HUDEP-2 (cell line): ENCODE measurements around the gene COQ8B.
"Not testable (repeated sequence)": the region's sequence is repeated elsewhere in the genome, so short reads cannot be mapped to it uniquely, and the experiment has no call there.

ENCODE experiments used
- DNase-seq, 76 experiments: peaks; one replicate each; lab custom pipeline; 2025; ENCODE audit not compliant: unreplicated experiment in 76 of 76; lab: John Stamatoyannopoulos, UW

COQ8B gene

DNA sequence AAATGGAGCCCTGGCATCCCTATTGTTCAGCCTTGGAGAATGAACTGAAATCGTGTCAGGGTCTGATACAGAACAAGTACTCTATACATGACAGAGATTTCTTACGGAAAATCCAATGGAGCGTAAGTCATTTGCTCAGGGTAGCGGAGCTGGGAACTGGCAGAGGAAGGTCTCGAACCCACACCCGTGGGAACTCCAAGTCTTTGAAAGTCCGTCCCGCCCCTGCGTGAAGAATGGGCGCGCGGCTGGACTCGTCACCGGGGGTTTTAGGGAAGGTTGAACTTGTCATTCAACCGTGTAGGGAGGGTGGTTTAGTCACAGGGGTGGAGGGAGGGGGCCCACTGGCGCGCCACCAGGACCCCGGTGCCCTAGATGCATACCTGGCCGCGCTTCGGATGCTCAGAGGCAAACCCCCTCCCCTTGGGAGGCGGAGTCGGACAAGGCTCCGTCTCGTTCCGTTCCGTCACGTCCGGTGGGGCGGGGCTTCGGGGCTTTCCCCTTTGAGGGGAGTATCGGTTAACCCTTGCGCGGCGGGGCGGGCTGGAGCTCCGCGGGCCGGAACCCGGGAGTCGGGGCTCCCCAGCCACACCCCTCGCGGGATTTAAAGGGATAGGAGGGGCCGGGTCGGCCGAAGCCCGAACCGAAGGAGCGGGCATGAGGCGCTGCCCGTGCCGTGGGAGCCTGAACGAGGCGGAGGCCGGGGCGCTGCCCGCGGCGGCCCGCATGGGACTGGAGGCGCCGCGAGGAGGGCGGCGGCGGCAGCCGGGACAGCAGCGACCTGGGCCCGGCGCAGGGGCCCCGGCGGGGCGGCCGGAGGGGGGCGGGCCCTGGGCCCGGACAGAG, at the start of gene COQ8B, which contains the start of gene ITPKC:
TSS of gene COQ8B (minus strand) at position 405 of the 843 bp plus-strand sequence. CDS start 2,254 bp downstream, outside the sequence.
TSS of gene ITPKC (plus strand) at position 631 of the 843 bp plus-strand sequence. CDS start at position 655, 24 bp downstream.
- DNase-seq: peak; percentile 57 to 100 (median 97)

DNA sequence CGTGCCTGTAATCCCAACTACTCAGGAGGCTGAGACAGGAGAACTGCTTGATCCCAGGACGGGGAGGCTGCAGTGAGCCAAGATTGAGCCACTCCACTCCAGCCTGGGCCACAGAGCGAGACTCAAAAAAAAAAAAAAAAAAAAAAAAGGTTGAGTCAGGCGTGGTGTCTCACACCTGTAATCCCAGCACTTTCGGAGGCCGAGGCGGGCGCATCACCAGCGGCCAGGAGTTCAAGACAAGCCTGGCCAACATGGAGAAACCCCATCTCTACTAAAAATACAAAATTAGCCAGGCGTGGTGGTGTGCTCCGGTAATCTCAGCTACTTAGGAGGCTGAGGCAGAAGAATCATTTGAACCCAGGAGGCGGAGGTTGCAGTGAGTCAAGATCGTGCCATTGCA, 49.7 kb upstream of the COQ8B start:
- DNase-seq: not testable (repeated sequence)

DNA sequence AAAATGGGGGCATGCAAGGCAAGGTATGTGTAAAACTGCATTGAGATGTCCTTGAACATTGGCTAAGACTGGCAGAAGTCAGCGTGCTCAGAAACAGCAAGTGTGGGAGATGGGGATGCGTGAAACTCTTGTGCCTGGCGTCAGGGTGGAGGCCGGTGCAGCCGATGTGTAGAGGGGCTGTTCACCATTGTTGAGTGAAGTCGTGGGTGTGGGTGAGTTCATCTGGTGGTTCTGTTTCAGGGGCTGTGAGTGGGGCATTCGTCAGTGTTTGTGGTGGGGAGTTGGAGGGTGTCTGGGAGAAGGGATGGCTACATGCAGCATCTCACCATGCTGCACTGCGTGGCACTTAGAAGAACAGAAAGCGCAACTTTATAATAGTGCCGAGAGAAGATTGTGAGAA, 47.3 kb upstream of the COQ8B start:
- DNase-seq: no peak

DNA sequence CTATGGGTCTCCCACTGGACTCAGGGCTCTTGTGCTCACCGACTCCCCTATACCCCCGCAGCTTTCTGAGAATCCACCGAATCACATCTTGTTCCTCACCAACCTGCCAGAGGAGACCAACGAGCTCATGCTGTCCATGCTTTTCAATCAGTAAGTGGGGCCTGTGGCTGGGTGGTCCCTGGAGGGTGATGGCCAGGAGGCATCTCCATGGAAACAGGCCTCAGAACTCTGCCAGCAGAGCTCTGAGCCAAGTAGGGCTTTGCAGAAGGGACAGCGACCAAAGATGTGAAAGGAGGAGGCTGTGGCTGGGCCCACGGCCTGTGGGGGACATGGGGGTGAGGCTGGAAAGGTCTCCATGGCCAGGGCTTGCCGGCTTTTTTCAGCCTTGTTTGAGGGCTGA, 46.8 kb upstream of the COQ8B start:
- DNase-seq: no peak

DNA sequence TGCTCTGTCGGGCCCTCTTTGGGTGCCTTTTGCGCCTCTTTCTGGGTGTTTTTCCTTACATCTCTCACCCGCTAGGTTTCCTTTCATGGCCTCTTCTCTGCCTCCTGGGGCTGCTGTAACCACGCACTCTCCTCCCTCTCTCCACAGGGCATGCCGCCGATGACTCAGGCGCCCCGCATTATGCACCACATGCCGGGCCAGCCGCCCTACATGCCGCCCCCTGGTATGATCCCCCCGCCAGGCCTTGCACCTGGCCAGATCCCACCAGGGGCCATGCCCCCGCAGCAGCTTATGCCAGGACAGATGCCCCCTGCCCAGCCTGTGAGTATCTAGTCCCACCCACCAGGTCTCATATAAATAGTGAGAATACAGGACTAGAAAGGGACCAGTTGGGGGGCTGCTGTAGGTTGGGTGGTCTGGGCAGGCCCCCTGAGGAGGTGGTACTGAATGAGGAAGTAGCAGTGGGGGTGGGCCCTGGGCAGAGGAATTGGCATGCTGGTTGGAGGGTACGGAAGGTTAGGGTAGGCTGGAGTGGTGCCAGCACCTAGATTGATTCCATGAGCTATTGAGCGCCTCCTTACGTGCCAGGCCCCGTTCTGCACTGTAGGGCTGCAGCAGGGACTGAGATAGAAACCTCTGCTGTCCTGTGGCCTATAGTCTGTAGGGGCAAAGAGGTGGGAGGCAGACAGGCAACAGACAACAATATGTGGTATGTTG, 46.2 kb upstream of the COQ8B start:
- no peak for DNase-seq

DNA sequence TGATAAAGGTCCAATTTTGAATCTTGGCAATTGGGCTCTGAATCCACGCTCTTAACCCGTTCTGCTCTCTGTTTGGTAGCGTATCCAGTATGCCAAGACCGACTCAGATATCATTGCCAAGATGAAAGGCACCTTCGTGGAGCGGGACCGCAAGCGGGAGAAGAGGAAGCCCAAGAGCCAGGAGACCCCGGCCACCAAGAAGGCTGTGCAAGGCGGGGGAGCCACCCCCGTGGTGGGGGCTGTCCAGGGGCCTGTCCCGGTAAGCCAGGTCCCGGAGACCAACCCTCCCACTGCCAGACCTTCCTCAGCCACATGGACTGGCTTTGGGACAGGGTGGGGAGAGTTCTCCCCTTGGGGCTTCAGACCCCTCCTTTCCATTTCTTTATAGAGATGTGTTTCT, 42.7 kb upstream of the COQ8B start:
- DNase-seq: no peak

DNA sequence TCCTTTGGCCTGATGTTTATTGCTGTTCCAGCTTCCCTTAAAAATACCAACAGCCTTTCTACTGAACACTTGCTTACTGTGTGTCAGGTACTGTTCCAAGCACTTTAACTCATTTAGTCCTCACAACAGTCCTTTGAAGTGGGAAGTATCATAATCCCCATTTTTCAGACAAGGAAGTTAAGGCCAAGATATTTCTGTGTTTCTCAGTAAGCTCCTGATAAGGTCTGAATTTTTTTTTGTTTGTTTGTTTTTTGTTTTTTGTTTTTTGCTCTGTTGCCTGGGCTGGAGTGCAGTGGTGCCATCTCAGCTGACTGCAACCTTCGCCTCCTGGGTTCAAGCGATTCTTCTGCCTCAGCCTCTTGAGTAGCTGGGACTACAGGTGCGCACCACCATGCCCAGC, 41.8 kb upstream of the COQ8B start:
- no peak for DNase-seq

DNA sequence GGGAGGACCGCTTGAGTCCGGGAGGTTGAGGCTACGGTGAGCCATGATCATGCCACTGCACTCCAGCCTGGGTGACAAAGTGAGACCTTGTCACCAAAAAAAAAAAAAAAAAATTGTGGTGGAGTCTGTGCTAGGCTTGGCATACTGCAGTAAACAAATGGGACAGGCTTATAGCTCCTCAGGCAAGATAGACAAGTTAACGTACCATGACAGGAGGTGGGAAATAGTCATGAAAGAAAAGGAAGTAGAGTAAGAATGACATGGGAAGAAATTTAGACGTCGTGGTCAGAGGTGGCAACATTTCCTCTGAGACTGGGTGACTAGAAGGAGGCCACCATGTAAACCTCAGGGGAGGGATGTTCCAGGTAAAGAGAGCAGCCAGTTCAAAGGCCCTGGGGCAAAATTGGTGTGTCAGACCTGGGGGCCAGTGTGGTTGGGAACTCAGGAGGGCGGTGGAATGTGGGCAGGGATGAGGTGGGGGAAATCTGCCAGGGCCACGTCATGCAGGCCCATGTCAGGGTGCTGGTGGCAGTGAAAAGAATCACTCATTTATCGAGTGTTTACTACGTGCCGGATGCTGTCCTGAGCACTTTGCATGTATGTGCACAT, 39.9 kb upstream of the COQ8B start:
- no peak for DNase-seq

DNA sequence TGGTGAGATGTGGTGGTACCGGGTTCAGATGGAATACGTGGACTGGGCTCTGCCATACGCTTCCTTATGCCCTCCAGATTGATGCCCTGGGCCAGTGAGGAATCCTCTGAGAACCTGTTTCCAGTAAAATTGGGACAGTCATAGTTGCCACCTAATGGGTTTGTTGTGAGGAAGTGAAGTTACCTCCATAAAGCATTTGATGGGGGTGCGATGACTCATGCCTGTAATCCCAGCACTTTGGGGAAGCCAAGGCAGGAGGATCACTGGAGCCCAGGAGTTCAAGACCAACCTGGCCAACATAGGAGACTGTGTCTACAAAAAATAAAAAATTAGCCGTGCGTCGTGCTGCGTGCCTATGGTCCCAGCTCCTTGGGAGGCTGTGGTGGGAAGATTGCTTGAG, 39.1 kb upstream of the COQ8B start:
- no peak for DNase-seq

DNA sequence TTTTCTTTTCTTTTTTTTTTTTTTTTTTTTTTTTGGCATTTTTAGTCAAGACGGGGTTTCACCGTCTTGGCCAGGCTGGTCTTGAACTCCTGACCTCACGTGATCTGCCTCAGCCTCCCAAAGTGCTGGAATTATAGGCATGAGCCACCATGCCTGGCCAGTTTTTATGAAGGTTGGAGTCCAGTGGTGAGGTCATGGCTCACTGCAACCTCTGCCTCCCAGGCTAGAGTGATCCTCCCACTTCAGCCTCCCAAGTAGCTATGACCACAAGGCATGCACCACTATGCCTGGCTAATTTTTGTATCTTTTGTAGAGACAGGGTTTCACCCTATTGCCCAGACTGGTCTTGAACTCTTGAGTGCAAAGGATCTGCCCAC, 38.5 kb upstream of the COQ8B start:
- DNase-seq: no peak

DNA sequence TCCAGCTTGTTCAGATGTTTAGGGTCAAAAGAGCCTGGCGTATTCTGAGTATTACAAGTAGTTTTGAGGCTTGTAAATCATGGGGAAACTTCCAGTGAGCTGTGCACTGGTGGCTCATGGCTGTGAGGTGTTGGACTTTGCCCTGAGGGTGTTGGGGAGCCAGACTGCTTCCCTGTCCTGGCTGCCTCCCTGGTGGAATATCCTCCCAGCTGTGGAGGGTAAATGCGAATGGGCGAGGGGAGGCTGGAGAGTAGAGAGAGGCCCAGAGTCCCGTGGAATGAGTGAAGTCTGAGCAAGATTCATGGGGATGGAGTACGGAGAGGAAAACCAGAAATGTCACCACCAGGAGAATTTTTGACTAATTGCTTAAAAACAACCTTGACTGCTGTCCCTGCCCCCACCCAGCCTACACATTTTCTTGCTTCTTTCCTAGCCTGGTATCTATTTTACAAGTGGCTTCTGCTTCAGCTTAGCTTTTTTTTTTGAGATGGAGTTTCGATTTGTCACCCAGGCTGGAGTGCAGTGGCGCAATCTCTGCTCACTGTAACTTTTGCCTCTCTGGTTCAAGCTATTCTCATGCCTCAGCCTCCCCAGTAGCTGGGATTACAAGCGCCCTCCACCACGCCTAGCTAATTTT, 38.0 kb upstream of the COQ8B start:
- no peak for DNase-seq

DNA sequence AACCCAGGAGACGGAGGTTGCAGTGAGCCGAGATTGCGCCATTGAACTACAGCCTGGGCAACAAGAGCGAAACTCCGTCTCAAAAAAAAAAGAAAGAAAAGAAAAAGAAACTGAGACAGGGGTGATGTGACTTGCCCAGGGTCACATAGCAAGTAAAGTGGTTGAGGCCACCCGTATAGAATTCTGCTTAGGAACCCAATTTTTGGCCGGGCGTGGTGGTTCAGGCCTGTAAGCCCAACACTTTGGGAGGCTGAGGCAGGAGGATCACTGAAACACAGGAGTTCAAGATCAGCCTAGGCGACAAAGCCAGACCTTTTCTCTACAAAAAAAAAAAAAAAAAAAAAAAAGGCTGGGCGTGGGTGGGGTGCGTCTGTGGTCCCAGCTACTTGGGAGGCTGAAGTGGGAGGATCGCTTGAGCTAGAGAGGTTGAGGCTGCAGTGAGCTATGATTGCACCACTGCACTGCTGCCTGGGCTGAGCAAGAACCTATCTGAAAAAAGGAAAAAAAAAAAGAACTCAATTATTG, 35.6 kb upstream of the COQ8B start:
- DNase-seq: peak in 15 of 76 experiments; percentile 8 to 38 (median 18)

DNA sequence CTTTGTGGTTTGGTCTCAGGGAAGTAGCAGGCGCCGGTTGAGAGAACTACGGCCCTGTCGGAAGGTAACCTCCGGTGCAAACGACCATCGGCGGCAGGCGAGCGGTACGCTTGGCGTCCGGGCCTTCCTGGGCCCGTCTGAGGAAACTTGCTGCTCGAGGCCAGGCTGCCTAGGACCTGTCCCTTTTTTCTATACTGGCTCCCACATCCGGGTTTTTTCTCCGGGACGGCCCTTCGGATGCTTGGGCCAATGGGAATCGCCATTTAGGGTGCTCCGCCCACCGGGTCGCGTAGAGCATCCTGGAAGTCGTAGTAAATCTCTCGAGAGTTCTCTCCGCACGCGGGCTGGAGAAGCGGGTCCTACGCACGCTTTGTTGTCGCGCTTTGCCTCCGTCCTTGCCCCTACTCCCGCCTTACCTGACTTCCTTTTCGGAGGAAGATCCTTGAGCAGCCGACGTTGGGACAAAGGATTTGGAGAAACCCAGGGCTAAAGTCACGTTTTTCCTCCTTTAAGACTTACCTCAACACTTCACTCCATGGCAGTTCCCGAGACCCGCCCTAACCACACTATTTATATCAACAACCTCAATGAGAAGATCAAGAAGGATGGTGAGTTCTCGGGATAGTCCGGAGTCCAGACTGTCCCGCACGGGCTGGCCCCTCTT, 34.3 kb upstream of the COQ8B start, which contains the start of gene SNRPA:
TSS of gene SNRPA (plus strand) at position 330 of the 664 bp plus-strand sequence. CDS start at position 536, 206 bp downstream.
- peak; percentile 60 to 100 (median 98) for DNase-seq

DNA sequence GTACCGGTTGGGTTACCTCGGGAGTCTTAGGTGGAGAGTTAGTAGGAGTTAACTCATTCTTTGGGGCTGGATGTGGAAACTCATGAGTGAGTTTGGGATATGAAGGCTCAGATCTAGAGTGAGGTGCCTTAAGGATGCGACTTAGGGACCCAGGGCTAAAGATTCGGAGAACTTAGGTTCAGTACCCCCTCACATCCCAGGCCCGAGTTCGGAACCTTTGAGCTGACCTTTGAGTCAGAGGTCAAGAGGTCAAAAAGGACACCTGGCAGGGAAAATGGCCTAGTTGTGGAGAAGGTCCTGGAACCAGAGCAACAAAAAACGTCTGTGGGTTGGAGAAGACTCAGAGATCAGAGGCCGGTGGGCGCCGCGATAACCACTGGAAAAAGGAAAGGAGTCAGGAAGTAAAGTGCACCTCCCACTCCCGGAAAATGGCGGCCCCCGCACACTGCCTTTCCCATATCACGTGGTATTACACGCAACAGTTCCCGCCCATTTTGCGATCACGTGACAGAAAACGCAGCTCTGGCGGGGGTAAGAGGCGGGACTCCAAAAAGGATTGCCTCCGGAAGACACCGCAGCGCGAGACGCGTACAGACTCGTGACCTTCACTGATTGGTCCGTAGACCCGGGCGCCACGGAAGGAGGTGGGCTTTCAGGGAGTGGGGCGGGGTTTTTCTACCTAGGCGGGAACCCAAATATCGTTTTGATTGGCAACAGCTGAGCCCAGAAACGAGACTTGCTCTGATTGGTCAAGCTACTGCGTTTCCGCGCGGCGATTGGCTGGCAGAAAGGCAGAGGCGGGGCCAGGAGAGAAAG, 33.6 kb upstream of the COQ8B start, which contains the start of gene ACTMAP:
TSS of gene ACTMAP (minus strand) at position 420 of the 816 bp plus-strand sequence. CDS start 674 bp downstream, outside the sequence.
- DNase-seq: peak; percentile 88 to 100 (median 100)

DNA sequence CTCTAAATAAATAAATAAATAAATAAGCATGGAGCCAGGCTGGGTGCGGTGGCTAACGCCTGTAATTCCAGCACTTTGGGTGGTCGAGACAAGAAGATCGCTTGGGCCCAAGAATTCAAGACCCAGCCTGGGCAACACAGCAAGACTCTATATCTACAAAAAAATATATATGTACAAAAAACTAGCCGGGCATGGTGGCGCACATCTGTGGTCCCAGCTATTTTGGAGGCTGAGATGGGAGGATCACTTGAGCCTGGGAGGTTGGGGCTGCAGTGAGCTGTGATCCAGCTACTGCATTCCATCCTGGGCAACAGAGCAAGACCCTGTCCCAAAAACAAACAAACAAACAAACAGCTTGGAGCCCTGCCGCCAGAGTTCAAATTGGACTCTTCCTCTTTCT, 30.9 kb upstream of the COQ8B start:
- DNase-seq: no peak

DNA sequence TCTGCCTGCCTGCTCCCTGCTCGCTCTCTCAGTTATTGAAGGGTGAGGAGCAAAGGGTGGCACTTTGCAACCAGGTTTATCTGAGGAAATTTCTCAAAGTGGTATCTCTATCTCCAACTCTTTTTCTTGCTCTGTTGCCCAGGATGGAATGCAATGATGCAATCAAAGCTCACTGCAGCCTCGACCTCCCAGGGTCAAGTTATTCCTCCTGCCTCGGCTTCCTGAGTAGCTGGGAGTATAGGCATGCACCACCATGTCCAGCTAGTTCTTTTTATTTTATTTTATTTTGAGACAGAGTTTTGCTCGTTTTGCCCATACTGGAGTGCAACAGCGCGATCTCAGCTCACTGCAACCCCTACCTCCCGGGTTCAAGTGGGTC, 28.7 kb upstream of the COQ8B start:
- no peak for DNase-seq

DNA sequence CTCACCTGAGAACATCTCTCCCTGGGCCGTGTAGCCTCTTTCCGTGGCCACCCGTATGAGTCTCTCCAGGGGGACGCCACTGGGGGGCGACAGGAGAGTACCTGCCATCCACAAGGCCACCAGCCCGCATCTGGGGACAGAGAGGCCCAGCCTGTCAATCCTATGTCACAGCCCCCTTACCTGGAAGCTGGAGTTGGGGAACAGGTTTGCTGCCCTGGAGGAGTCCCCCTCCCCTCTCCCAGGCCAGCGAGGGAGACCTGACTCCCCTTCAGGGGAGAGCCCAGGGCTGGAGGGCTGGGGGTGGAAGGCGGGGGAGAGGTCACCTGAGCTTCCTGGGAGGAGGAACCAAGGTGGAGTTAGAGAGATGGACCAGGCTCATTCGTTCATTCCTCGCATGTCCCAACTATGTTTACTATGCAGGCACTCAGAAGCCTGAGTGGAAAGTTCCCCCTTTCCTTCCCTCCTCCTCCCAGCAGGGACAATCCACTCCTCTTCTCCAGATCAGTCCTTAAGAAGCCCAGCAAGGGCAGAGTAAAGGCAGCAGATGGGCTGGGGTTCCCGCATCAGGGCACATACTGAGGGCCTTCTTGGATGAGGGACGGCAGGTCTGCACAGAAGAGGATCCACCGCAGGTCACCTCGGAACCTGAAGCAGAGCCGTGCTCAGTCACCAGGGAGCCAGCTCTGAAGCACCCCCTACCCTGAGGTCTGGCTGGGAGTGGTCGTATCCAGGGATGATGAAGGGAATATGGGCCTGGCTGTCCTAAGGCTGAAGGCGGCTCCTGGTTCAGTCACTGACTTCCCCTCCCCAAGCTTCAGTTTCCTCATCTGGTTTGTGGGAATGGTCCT, 28.1 kb upstream of the COQ8B start:
- DNase-seq: peak in 10 of 76 experiments; percentile 8 to 34 (median 18)

DNA sequence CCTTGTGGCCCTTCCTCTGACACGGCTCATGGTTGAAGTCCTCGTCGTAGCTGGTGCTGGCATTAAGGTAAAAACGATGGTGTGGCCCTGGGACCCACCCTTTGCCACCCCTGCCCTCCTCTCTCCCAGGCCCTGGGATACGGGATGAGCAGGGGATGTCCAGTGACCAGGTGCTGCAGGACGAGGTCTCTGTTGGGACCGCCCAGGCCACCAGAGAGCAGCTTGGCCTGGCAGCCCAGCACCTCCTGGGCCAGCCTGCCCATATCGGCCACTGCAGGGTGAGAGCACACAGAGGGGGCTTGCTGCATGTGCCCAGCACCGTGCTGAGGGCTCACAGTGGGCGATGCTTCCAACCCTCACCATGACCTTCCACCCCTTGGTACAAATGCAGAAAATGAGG, 27.2 kb upstream of the COQ8B start:
- DNase-seq: no peak
